IMR-90 (cell line): Measurements from ENCODE around the gene TUBGCP6.

ENCODE experiments used
- BHLHE40 ChIP-seq: fragments of 150-350 bp; IDR thresholded peaks from 2 replicates; pipeline ENCODE4 v1.6.1; 2016; ENCODE audit warnings: mild to moderate bottlenecking, low read depth, low read length
- CEBPB ChIP-seq: IDR thresholded peaks from 2 replicates; pipeline ENCODE4 v1.6.1; 2012; ENCODE audit warnings: low read depth, low read length, improper control_type of control experiment
- MAFK ChIP-seq: IDR thresholded peaks from 2 replicates; pipeline ENCODE4 v1.6.1; 2012; ENCODE audit warnings: low read depth, low read length, improper control_type of control experiment
- MAZ ChIP-seq: IDR thresholded peaks from 2 replicates; pipeline ENCODE4 v1.6.1; 2012; ENCODE audit warnings: low read depth, mild to moderate bottlenecking, low read length, improper control_type of control experiment, moderate library complexity, borderline replicate concordance
- NFE2L2 ChIP-seq: fragments of 150-350 bp; IDR thresholded peaks from 2 replicates; pipeline ENCODE4 v1.6.1; 2016; ENCODE audit warnings: low read depth, mild to moderate bottlenecking, low read length
- POLR2A ChIP-seq: IDR thresholded peaks from 2 replicates; pipeline ENCODE4 v1.6.1; 2012; ENCODE audit warnings: mild to moderate bottlenecking, low read depth, low read length
- RAD21 ChIP-seq: IDR thresholded peaks from 2 replicates; pipeline ENCODE4 v1.6.1; 2012; ENCODE audit warnings: low read length, improper control_type of control experiment
- RFX5 ChIP-seq: IDR thresholded peaks from 2 replicates; pipeline ENCODE4 v1.8.0; 2012; ENCODE audit warnings: low read depth, mild to moderate bottlenecking, low read length, moderate library complexity
- SMC3 ChIP-seq: fragments of 150-350 bp; IDR thresholded peaks from 2 replicates; pipeline ENCODE4 v1.6.1; 2016; ENCODE audit warnings: low read depth, mild to moderate bottlenecking, antibody characterized with exemption, low read length, moderate library complexity
- TF ChIP-seq, protein P1 (sequence below): conservative IDR thresholded peaks from 2 replicates; pipeline ENCODE4 v1.5.1; 2012; ENCODE audit warnings: mild to moderate bottlenecking, low read depth, low read length, improper control_type of control experiment
- TF ChIP-seq, protein P2 (sequence below): fragments of 150-350 bp; IDR thresholded peaks from 2 replicates; pipeline ENCODE4 v1.6.1; 2017; ENCODE audit warnings: mild to moderate bottlenecking, antibody characterized with exemption, low read length, low read depth
- TF ChIP-seq, protein P3 (sequence below): fragments of 150-350 bp; IDR thresholded peaks from 2 replicates; pipeline ENCODE4 v1.6.1; 2016; ENCODE audit warnings: low read depth, mild to moderate bottlenecking, low read length, moderate library complexity, borderline replicate concordance

DNA sequence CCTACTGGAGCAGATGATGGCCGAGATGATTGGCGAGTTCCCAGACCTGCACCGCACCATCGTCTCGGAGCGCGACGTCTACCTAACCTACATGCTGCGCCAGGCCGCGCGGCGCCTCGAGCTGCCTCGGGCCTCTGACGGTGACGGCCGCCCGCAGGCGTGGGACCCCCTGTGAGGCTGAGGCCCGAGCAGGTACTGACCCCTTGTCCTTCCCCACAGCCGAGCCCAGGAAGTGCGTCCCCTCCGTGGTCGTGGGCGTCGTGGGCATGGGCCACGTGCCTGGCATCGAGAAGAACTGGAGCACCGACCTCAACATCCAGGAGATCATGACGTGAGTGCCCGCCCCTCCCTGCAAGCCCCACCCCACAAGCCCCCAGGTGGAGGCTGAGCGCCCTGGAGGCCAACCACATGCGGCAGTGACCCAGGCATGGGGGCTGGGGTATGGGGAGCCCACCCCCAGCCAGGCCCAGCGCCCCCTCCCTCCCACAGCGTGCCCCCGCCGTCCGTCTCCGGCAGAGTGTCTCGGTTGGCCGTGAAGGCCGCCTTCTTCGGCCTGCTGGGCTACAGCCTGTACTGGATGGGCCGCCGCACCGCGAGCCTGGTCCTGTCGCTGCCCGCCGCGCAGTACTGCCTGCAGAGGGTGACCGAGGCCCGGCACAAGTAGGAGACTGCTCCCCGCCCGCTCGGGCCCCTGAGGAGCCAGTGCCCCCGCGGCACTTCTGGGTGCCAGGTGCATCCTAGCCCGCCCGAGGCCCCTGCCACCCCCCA lies 46.8 kb downstream of the TUBGCP6 start:
- TF ChIP-seq, protein P1, sequence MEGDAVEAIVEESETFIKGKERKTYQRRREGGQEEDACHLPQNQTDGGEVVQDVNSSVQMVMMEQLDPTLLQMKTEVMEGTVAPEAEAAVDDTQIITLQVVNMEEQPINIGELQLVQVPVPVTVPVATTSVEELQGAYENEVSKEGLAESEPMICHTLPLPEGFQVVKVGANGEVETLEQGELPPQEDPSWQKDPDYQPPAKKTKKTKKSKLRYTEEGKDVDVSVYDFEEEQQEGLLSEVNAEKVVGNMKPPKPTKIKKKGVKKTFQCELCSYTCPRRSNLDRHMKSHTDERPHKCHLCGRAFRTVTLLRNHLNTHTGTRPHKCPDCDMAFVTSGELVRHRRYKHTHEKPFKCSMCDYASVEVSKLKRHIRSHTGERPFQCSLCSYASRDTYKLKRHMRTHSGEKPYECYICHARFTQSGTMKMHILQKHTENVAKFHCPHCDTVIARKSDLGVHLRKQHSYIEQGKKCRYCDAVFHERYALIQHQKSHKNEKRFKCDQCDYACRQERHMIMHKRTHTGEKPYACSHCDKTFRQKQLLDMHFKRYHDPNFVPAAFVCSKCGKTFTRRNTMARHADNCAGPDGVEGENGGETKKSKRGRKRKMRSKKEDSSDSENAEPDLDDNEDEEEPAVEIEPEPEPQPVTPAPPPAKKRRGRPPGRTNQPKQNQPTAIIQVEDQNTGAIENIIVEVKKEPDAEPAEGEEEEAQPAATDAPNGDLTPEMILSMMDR: no peak
- no peak for TF ChIP-seq RAD21
- no peak for TF ChIP-seq SMC3
- no peak for TF ChIP-seq POLR2A
- TF ChIP-seq CEBPB: no peak
- TF ChIP-seq RFX5: no peak
- no peak for TF ChIP-seq NFE2L2
- TF ChIP-seq, protein P2, sequence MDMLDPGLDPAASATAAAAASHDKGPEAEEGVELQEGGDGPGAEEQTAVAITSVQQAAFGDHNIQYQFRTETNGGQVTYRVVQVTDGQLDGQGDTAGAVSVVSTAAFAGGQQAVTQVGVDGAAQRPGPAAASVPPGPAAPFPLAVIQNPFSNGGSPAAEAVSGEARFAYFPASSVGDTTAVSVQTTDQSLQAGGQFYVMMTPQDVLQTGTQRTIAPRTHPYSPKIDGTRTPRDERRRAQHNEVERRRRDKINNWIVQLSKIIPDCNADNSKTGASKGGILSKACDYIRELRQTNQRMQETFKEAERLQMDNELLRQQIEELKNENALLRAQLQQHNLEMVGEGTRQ: no peak
- TF ChIP-seq MAZ: no peak
- TF ChIP-seq, protein P3, sequence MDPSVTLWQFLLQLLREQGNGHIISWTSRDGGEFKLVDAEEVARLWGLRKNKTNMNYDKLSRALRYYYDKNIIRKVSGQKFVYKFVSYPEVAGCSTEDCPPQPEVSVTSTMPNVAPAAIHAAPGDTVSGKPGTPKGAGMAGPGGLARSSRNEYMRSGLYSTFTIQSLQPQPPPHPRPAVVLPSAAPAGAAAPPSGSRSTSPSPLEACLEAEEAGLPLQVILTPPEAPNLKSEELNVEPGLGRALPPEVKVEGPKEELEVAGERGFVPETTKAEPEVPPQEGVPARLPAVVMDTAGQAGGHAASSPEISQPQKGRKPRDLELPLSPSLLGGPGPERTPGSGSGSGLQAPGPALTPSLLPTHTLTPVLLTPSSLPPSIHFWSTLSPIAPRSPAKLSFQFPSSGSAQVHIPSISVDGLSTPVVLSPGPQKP: no peak
- TF ChIP-seq MAFK: no peak
- no peak for TF ChIP-seq BHLHE40
